A549 (cell line): ENCODE results near the gene JMJD4.

Experiments
- HDAC2 ChIP-seq: fragments of 200-600 bp; sonication (generic); IDR thresholded peaks from 2 replicates; pipeline ENCODE4 v1.6.1; 2016
- NR3C1 ChIP-seq: fragments of >200 bp; sonication (Bioruptor Twin); formaldehyde crosslinking; IDR thresholded peaks from 3 replicates; pipeline ENCODE4 v1.6.1; 2017
- RFX5 ChIP-seq: fragments of 450-650 bp; IDR thresholded peaks from 2 replicates; pipeline ENCODE4 v1.7.1; 2014; ENCODE audit warnings: antibody characterized with exemption, mild to moderate bottlenecking, moderate library complexity
- TF ChIP-seq, protein P1 (sequence below): fragments of >200 bp; sonication (Bioruptor Twin); formaldehyde crosslinking; IDR thresholded peaks from 3 replicates; pipeline ENCODE4 v1.5.1; 2016
- TF ChIP-seq, protein P2 (sequence below): fragments of 200-600 bp; sonication (generic); IDR thresholded peaks from 2 replicates; pipeline ENCODE4 v1.6.1; 2016; ENCODE audit warnings: antibody characterized with exemption, mild to moderate bottlenecking, moderate library complexity

DNA sequence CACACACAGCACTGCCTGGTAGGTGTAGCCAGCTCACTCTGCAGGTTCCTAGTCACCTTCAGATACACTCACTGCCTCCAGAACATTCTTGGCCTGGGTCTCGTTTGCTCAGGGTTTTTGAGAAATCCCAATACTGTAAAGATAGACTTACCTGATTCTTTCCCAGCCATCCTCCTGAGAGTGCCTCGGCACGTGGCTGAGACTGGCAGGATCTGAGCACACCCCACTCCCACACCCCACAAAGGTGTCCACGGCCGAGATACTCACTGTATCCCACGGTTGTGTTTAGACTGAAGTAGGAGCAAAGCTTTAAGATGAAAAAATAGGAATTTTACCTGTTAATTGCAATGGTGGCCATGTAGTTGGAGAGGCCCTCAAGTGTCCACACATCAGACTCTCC lies 33.5 kb upstream of the JMJD4 start:
- TF ChIP-seq, protein P1, sequence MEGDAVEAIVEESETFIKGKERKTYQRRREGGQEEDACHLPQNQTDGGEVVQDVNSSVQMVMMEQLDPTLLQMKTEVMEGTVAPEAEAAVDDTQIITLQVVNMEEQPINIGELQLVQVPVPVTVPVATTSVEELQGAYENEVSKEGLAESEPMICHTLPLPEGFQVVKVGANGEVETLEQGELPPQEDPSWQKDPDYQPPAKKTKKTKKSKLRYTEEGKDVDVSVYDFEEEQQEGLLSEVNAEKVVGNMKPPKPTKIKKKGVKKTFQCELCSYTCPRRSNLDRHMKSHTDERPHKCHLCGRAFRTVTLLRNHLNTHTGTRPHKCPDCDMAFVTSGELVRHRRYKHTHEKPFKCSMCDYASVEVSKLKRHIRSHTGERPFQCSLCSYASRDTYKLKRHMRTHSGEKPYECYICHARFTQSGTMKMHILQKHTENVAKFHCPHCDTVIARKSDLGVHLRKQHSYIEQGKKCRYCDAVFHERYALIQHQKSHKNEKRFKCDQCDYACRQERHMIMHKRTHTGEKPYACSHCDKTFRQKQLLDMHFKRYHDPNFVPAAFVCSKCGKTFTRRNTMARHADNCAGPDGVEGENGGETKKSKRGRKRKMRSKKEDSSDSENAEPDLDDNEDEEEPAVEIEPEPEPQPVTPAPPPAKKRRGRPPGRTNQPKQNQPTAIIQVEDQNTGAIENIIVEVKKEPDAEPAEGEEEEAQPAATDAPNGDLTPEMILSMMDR, result no peak
- TF ChIP-seq RFX5, result no peak
- no peak for TF ChIP-seq NR3C1
- TF ChIP-seq, protein P2, sequence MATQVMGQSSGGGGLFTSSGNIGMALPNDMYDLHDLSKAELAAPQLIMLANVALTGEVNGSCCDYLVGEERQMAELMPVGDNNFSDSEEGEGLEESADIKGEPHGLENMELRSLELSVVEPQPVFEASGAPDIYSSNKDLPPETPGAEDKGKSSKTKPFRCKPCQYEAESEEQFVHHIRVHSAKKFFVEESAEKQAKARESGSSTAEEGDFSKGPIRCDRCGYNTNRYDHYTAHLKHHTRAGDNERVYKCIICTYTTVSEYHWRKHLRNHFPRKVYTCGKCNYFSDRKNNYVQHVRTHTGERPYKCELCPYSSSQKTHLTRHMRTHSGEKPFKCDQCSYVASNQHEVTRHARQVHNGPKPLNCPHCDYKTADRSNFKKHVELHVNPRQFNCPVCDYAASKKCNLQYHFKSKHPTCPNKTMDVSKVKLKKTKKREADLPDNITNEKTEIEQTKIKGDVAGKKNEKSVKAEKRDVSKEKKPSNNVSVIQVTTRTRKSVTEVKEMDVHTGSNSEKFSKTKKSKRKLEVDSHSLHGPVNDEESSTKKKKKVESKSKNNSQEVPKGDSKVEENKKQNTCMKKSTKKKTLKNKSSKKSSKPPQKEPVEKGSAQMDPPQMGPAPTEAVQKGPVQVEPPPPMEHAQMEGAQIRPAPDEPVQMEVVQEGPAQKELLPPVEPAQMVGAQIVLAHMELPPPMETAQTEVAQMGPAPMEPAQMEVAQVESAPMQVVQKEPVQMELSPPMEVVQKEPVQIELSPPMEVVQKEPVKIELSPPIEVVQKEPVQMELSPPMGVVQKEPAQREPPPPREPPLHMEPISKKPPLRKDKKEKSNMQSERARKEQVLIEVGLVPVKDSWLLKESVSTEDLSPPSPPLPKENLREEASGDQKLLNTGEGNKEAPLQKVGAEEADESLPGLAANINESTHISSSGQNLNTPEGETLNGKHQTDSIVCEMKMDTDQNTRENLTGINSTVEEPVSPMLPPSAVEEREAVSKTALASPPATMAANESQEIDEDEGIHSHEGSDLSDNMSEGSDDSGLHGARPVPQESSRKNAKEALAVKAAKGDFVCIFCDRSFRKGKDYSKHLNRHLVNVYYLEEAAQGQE, result no peak
- no peak for TF ChIP-seq HDAC2
